Neural progenitor cell (in vitro differentiated cells): ENCODE data around the gene PITPNC1.

Experiments
- CTCF ChIP-seq: fragments of 200-600 bp; sonication (generic); IDR thresholded peaks from 2 replicates; pipeline ENCODE4 v1.5.1; 2017; ENCODE audit warnings: antibody characterized with exemption, mild to moderate bottlenecking
- EZH2 ChIP-seq: fragments of 200-600 bp; sonication (generic); IDR thresholded peaks from 2 replicates; pipeline ENCODE4 v1.6.1; 2017; ENCODE audit warnings: antibody characterized with exemption, mild to moderate bottlenecking, moderate library complexity
- EZH2phosphoT487 ChIP-seq: fragments of 200-600 bp; sonication (generic); IDR thresholded peaks from 2 replicates; pipeline ENCODE4 v1.6.1; 2017; ENCODE audit warnings: antibody characterized with exemption

DNA sequence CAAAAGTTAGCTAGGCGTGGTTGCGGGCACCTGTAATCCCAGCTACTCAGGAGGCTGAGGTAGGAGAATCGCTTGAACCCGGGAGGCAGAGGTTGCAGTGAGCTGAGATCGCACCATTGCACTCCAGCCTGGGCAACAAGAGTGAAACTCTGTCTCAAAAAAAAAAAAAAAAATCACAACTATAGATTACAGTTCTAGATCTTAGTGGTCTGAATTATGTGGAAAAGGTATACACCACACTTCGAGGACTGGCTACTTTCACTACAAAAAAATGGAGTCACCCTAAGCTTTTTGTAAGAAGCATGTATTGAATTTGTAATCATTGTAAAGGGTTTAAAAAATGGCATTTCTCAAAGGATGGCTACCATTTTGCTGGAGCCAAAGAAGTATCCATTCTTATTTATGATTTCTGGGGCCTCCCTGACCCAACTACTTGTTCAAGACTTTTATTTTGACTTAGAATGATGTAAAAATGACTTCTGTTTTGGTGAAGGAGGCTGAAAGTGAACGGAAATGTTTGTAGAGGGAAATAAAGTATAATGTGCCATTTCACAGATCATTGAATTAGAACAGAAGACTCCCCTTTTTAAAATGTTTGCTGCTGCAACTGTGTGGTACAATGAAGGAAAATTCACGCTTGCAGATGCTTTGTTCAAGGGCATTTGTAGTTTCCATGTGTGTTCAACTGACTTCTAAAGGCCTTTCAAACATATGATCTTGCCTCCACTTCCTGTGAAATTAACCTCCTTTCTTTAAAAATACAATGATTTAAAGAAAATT, 303.6 kb downstream of the PITPNC1 start:
- TF ChIP-seq CTCF (no peak), EZH2phosphoT487 (no peak), EZH2 (no peak)
